Measurements from ENCODE around the gene GALNT9. TPM values are rescaled to one million over a fixed set of nuclear protein-coding genes. Genes with fewer than 3 reads are reported as not detected.

GALNT9 gene
- total RNA-seq, 2 experiments from 2014 or later: 0.30 TPM; not detected in 1

DNA sequence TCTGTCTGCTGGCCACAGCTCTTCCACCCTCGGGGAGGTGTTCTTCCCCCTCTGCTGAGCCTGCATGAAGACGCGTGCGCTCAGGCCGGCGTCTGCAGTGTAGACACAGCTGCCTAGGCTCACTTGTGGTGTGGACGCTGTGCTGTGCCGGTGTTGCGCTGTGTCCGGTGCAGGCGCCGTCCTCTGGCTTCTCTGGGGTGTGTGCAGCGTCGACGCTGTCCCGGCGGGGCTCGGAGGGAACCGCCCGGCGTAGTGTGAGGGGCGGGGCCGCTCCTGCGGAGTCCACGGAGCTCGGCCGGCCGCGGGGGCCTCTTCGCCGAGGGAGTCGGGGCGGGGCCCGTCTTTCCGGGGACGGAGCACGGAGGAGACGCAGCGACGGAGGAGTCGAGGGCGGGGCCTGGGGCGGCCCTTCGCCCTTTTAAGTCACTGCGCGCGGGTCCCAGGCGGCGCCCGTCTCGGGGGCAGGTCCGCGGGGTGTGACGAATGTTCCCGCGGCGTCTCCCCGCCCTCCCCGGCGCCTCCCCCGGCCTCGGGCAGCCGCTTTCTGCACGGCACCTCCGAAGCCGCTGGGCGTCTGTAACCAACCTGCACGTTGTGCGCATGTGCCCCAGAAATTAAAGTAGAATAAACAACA is 139.9 kb downstream of the GALNT9 start:
- Mint-ChIP-seq H3K9me3 (ENCODE audit: low read depth) (peaks cover 11% of the 10 kb centered on the region), H3K4me1 (peaks cover 28% of the 10 kb centered on the region), H3K27me3 (no peaks in the 10 kb centered on the region), H3K4me3 (peak overlapping the region; percentile 78), H3K27ac (peak overlapping the region; percentile 79), H3K36me3 (ENCODE audit: low read depth) (peaks cover 6% of the 10 kb centered on the region)
- peak; percentile 97 for DNase-seq
- ChIA-PET CTCF (interaction anchor here (0.7 to 0.8 kb wide), 3 partner anchors 33 to 561 kb away, joined by 3 to 4 read pairs (median 3); no protein-coding TSS in a partner anchor), POLR2A (interaction anchor here (0.7 to 1.0 kb wide), 2 partner anchors 10 to 36 kb away, joined by 4 read pairs; no protein-coding TSS in a partner anchor)
- ATAC-seq: peak; percentile 95
- intact Hi-C loops (cut with DNase I, micrococcal nuclease): loop anchor here in 1 of 2 experiments (1.0 to 5.0 kb wide), 11 partner anchors 35 to 1317 kb away; partner anchors contain the start of genes DDX51, EP400, GOLGA3 and NOC4L

DNA sequence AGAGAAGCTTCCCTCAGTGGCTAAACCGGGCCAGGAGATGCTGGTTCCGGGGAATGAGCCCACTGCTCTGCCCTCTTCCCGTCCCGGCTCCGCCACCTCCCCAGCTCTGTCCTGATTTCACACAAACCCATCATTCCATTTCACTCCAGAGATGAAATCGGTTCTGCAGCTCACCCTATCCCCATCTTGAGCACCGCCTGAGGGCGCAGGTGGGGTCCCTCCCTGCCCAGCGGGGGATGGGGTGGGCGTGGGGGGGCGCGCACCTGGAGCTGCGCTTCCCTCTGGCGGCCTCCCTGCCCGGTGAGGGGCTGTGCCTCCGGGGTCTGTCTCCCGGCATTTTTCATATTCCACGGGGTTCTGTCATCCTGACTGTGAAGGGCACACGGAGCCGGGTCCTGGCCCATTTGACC is 140.5 kb downstream of the GALNT9 start:
- intact Hi-C loops (cut with DNase I, micrococcal nuclease): loop anchor here in 1 of 2 experiments (1.0 to 5.0 kb wide), 11 partner anchors 34 to 1317 kb away; partner anchors contain the start of genes DDX51, EP400, GOLGA3 and NOC4L
- Mint-ChIP-seq H3K27ac (peak overlapping the region; percentile 77), H3K4me3 (peak overlapping the region; percentile 78), H3K36me3 (ENCODE audit: low read depth) (peaks cover 3% of the 10 kb centered on the region), H3K4me1 (peaks cover 28% of the 10 kb centered on the region), H3K27me3 (no peaks in the 10 kb centered on the region), H3K9me3 (ENCODE audit: low read depth) (peaks cover 5% of the 10 kb centered on the region)
- CTCF ChIA-PET: interaction anchor here (0.6 to 0.8 kb wide), 4 partner anchors 33 to 562 kb away, joined by 3 to 4 read pairs (median 4); no protein-coding TSS in a partner anchor
- ATAC-seq (no peak), DNase-seq (no peak)
- POLR2A ChIA-PET: interaction anchor here (1.0 kb wide), 1 partner anchor 9 kb away, joined by 4 read pairs; no protein-coding TSS in a partner anchor

DNA sequence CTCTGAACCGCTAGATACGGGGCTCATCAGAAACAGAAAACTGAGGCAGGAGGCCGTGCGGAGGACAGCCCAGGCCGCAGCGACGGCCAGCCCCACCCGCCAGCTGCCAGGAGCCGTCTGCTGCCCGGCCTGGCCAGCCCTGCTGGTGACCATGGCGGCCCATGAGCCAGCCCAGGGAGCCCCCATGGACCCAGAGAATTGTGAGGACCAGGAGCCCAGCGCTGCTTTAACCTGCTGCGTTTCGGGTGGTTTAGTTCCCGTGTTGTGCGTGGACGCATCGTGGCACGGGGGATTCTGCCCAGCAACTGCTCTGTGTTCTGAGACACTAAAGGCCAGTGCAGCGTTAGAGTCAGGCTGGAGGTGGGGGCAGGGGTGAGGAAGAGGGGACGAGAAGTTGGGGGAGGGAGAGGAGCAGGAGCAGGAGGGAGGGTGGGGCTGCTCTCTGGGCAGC is 140.9 kb downstream of the GALNT9 start:
- intact Hi-C loops (cut with DNase I, micrococcal nuclease): loop anchor here in 1 of 2 experiments (2.0 to 5.0 kb wide), 4 partner anchors 34 to 1316 kb away; partner anchors contain the start of genes GOLGA3 and RAN
- peaks cover 2% of the 10 kb centered on the region for H3K9me3 Mint-ChIP-seq (ENCODE audit: low read depth)
- H3K4me3 Mint-ChIP-seq: peak overlapping the region; percentile 49
- ChIA-PET POLR2A (no interaction called here), CTCF (interaction anchor here (0.6 kb wide), 1 partner anchor 44 kb away, joined by 4 read pairs; no protein-coding TSS in a partner anchor)
- peaks cover 2% of the 10 kb centered on the region for H3K36me3 Mint-ChIP-seq (ENCODE audit: low read depth)
- no peaks in the 10 kb centered on the region for H3K27me3 Mint-ChIP-seq
- ATAC-seq (no peak), DNase-seq (no peak)
- H3K4me1 Mint-ChIP-seq: peaks cover 28% of the 10 kb centered on the region
- H3K27ac Mint-ChIP-seq: no peak overlapping the region

DNA sequence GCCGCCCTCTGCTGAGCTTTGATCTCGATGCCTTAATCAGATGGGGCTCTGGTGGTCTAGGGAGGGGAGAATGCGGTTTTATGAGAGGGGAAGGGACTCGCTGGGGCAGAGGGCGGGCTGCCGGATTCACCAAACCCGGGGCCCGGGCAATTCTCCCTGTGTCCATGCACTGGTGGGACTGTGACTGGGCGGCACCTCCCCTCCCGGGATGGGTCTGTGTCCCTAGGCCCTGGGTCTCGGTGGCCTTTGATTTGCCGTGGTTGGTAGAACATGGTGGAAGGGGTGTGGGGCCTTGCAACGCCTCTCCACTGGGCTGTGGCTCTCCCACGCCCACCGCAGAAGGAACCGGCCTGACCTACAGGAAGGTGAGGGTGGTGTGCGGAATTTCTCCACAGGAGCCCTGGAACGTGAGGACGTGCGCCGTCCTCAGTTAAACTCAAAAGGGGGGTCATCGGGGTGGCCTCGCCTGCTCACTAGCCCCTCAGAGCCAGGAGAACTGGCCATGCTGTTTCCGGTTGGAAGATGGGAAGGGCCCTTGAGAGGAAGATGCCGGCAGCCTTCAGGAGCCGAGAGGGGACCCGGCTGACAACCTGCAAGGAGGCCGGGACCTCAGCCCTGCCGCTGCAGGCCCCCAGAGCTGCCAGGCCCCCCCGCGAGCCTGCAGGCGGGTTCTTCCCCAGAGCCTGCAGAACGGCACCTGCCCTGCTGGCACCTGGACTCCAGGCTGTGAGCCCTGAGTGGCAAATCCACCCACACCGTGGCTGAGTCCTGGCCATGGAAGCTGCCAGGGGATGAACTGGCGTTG is 141.5 kb downstream of the GALNT9 start:
- Mint-ChIP-seq H3K27ac (no peak overlapping the region), H3K4me1 (peaks cover 28% of the 10 kb centered on the region), H3K36me3 (ENCODE audit: low read depth) (no peaks in the 10 kb centered on the region), H3K27me3 (no peaks in the 10 kb centered on the region), H3K4me3 (peak overlapping the region; percentile 49), H3K9me3 (ENCODE audit: low read depth) (no peaks in the 10 kb centered on the region)
- ChIA-PET CTCF (no interaction called here), POLR2A (no interaction called here)
- DNase-seq (no peak), ATAC-seq (no peak)
- intact Hi-C loops (cut with DNase I, micrococcal nuclease): loop anchor here in 1 of 2 experiments (2.0 to 5.0 kb wide), 4 partner anchors 33 to 1316 kb away; partner anchors contain the start of genes GOLGA3 and RAN

DNA sequence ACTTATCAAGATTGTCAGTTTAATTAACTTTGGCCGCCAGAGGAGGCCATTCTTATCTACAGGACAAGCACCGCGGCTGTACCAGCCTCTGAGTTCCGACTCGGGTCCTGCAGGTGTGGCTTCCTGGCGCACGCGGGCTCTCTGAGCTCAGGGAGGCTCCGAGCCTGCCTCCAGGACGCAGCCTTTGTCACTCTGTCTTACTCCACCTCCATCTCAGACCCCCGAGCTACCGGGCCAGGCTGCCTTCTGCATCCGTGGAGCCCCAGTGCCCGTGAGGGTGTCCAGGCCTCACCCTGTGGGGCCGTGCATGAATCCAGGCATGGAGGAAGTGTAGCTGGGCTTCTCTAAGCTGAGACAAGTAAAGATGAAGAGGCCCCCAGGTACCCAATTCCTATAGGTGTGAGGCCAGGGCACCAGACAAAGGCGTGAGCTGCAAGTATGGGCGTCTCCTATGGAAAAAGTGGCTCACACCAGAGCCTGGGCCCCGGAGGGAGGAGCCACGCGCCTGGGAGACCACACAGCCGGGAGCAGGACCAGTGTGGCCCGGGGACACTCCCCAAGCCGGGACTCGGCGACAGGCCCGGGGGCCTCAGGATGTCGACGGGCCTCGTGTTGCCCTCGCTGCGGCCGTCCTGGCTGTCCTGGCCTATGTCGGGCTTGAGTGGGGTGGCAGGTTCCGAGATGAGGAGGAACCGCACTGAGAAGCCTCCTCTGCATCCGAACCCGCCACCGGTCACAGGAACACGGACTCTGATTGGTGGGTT is 142.3 kb downstream of the GALNT9 start:
- no peaks in the 10 kb centered on the region for H3K27me3 Mint-ChIP-seq
- DNase-seq (peak; percentile 45), ATAC-seq (no peak)
- H3K36me3 Mint-ChIP-seq (ENCODE audit: low read depth): no peaks in the 10 kb centered on the region
- H3K4me1 Mint-ChIP-seq: peaks cover 28% of the 10 kb centered on the region
- H3K27ac Mint-ChIP-seq: peak overlapping the region; percentile 51
- ChIA-PET CTCF (no interaction called here), POLR2A (no interaction called here)
- H3K4me3 Mint-ChIP-seq: peak overlapping the region; percentile 55
- H3K9me3 Mint-ChIP-seq (ENCODE audit: low read depth): no peaks in the 10 kb centered on the region
- intact Hi-C loops (cut with DNase I, micrococcal nuclease): loop anchor here in 1 of 2 experiments (5.0 kb wide), 1 partner anchor 1315 kb away; the partner anchor contains the start of gene RAN

DNA sequence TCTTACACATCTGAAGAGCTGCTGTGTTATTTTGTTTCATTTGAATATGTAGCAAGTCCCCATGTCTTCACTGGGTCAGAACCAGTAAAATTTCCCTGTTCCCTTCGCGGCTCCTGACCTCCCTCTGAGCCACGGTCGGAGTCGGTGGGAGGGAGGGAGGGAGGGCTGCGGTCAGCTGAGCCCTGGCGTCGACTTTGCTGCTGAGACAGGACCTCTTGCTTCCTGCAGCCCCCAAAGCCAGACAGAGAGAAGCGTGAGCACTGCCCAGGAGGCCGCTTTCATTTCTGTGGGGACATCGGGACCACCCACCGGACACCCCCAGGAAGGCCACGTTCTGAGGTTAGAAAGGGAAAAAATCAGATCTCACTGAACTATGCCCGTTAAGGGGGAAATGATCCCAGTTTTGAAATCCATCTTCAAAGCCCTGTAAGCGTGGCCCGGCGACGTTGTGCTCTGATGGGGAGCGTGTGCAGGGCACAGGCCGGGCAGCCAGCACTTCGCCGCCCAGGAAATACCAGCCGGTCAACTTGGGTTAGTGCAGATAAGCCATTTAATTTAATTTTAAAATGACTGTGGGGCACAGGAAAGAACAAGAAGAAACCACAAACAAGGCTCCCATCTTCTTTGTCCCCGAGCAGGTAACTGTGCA is 143.1 kb downstream of the GALNT9 start:
- Mint-ChIP-seq H3K27ac (peak overlapping the region; percentile 86), H3K4me3 (peak overlapping the region; percentile 55), H3K4me1 (peaks cover 28% of the 10 kb centered on the region), H3K27me3 (no peaks in the 10 kb centered on the region), H3K9me3 (ENCODE audit: low read depth) (no peaks in the 10 kb centered on the region), H3K36me3 (ENCODE audit: low read depth) (no peaks in the 10 kb centered on the region)
- ChIA-PET POLR2A (no interaction called here), CTCF (interaction anchor here (0.6 to 1.3 kb wide), 2 partner anchors 32 to 330 kb away, joined by 3 to 5 read pairs; no protein-coding TSS in a partner anchor)
- DNase-seq (no peak), ATAC-seq (no peak)
- intact Hi-C loops (cut with DNase I, micrococcal nuclease): loop anchor here in 1 of 2 experiments (5.0 kb wide), 1 partner anchor 1314 kb away; the partner anchor contains the start of gene RAN

DNA sequence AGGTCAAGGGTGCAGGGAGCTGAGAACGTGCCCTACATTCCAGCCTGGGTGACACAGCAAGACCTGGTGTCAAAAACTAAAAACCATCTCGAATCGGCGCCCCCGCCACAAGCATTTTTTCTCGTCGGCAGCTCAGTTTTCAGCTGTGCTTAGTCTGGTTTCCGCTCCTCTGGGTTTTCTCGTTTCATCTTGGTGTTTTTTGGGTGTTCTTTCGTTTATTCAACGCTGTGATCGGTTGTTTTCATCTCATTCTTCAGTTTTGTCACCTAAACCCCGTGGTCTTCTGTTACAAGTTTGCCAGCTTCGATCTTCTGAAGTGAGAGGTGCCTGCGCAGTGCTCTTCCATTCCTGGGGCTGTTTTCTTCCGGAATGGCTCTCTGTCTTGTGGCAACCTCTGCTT is 143.7 kb downstream of the GALNT9 start:
- Mint-ChIP-seq H3K4me3 (peak overlapping the region; percentile 55), H3K4me1 (peaks cover 25% of the 10 kb centered on the region), H3K27me3 (no peaks in the 10 kb centered on the region), H3K36me3 (ENCODE audit: low read depth) (no peaks in the 10 kb centered on the region), H3K27ac (peak overlapping the region; percentile 86), H3K9me3 (ENCODE audit: low read depth) (no peaks in the 10 kb centered on the region)
- ATAC-seq (no peak), DNase-seq (peak; percentile 47)
- ChIA-PET CTCF (interaction anchor here (0.6 to 1.3 kb wide), 3 partner anchors 32 to 331 kb away, joined by 3 to 5 read pairs (median 4); no protein-coding TSS in a partner anchor), POLR2A (no interaction called here)
- intact Hi-C loops (cut with DNase I, micrococcal nuclease): loop anchor here in 1 of 2 experiments (5.0 kb wide), 1 partner anchor 1313 kb away; the partner anchor contains the start of gene RAN

DNA sequence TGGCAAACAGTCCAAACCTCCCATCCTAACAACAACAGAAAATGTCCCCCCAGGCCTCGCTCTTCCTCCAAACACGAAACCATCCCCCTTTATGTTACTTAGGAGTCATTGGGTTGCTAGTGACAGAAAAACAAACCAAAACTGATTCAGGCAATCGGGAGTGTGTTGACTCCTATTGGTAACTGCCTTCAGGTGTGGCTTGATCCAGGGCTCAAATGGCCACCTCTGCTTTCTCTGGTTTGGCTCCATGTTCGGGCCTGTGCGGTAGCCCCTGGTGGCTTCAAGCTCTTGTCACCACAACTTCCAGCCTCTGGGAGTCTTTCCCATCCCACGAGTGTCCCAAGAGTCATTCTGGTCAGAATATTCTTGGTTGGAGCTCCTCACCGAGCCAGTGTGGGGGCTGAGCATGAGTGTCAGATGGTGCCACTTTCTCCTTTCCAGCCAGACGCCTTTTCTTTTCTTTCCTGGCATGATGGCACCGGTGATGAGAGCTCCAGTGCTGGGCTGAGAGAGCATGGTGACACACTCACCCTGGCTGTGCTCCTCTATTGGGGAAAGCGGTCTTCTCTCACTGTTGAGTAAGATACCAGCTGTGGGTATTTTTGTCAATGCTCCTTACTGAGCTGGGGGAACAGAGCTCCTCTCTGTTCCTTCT is 146.6 kb downstream of the GALNT9 start:
- no peak overlapping the region for H3K27ac Mint-ChIP-seq
- CTCF ChIA-PET: interaction anchor here (0.6 to 1.2 kb wide), 2 partner anchors 8 to 22 kb away, joined by 3 read pairs; no protein-coding TSS in a partner anchor
- ATAC-seq: no peak
- H3K9me3 Mint-ChIP-seq (ENCODE audit: low read depth): no peaks in the 10 kb centered on the region
- DNase-seq: no peak
- H3K4me1 Mint-ChIP-seq: peaks cover 36% of the 10 kb centered on the region
- POLR2A ChIA-PET: interaction anchor here (0.6 kb wide), 1 partner anchor 80 kb away, joined by 3 read pairs; no protein-coding TSS in a partner anchor
- H3K36me3 Mint-ChIP-seq (ENCODE audit: low read depth): no peaks in the 10 kb centered on the region
- intact Hi-C loops (cut with DNase I, micrococcal nuclease): no loop called here
- peaks cover 1% of the 10 kb centered on the region for H3K27me3 Mint-ChIP-seq
- H3K4me3 Mint-ChIP-seq: no peak overlapping the region

DNA sequence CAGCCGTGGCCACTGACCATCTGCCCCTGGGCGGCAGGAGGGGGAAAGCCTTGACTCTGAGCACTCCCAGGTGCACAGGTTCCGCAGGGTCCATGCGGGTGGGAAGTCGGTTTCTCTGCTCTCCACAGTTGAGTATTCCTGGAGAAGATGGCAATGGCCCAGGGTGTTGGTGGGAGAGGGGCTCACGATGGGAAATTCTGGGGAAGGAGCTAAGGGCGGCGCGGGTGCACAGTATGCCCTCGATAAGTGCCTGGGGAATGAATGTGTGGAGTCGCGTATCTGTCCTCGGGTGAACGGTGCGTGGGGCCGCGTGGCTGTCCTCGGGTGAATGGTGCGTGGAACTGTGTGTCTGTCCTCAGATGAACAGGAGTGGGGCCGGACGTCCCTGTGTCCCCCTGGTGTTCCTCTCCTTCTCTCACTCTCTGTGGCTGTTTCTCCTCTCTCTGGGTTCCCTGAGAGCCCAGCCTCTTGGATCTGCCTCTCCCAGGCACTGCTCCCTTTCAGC is 147.1 kb downstream of the GALNT9 start:
- intact Hi-C loops (cut with DNase I, micrococcal nuclease): no loop called here
- H3K27me3 Mint-ChIP-seq: peaks cover 1% of the 10 kb centered on the region
- ChIA-PET POLR2A (no interaction called here), CTCF (no interaction called here)
- DNase-seq: no peak
- H3K9me3 Mint-ChIP-seq (ENCODE audit: low read depth): no peaks in the 10 kb centered on the region
- no peak for ATAC-seq
- no peaks in the 10 kb centered on the region for H3K36me3 Mint-ChIP-seq (ENCODE audit: low read depth)
- peaks cover 36% of the 10 kb centered on the region for H3K4me1 Mint-ChIP-seq
- no peak overlapping the region for H3K27ac Mint-ChIP-seq
- no peak overlapping the region for H3K4me3 Mint-ChIP-seq
